Measurements from ENCODE around the gene GMCL2.

DNA sequence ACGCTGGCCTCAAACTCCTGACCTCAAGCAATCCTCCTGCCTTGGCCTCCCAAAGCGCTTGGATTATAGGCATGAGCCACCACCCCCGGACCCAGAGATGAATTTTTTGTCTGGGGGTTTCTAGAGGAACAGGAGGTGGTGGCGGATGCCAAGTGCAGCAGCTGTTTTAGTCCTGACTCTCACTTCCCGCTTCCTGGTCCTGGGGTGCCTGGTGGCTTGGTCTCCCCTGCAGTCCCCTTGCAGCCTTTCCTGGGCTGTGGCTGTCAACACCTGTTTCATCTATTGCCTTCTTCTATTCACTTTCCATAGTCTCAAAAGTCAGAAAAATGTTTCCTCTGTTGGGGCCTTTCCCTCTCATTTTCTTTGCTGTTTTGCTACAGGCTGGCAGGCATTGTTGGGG, 27.0 kb downstream of the GMCL2 start:
- TF ChIP-seq EZH2 (IDR thresholded peaks at IDR 0.05; ENCODE audit: borderline replicate concordance, low read depth, low read length, severe bottlenecking) (no peak), CTCF (IDR thresholded peaks at IDR 0.05; ENCODE audit: borderline replicate concordance, extremely low read depth, low read length, poor library complexity, severe bottlenecking) (no peak)
